GM12891 (cell line): Measurements from ENCODE around the gene SOWAHD.
"Not testable (repeated sequence)": the region's sequence is repeated elsewhere in the genome, so short reads cannot be mapped to it uniquely, and the experiment has no call there.

Experiments used
- DNase-seq: peaks from one replicate; pipeline ENCODE4 v3.0.0; 2011; ENCODE audit warnings: low spot score; ENCODE audit not compliant: insufficient read length
- FAIRE-seq: peaks from 2 replicates; lab custom pipeline; 2011; peaks lifted over from hg19 to GRCh38; lab: Jason Lieb, UNC
- PAX5 ChIP-seq: IDR thresholded peaks from 2 replicates; pipeline ENCODE4 v1.6.1; 2011; ENCODE audit warnings: low read length, moderate library complexity, mild to moderate bottlenecking; ENCODE audit not compliant: insufficient read depth, severe bottlenecking
- POLR2A ChIP-seq: IDR thresholded peaks from 2 replicates; pipeline ENCODE4 v1.6.1; 2011; ENCODE audit warnings: low read depth, low read length, control low read depth
- POLR2AphosphoS5 ChIP-seq: IDR thresholded peaks from 2 replicates; pipeline ENCODE4 v1.6.1; 2011; ENCODE audit warnings: low read depth, low read length, control low read depth
- POU2F2 ChIP-seq: IDR thresholded peaks from 2 replicates; pipeline ENCODE4 v1.6.1; 2011; ENCODE audit warnings: low read depth, mild to moderate bottlenecking, control low read depth, low read length, moderate library complexity
- SPI1 ChIP-seq: IDR thresholded peaks from 2 replicates; pipeline ENCODE4 v1.6.1; 2011; ENCODE audit warnings: low read depth, low read length, control low read depth
- TAF1 ChIP-seq: IDR thresholded peaks from 2 replicates; pipeline ENCODE4 v1.6.1; 2011; ENCODE audit warnings: low read depth, low read length, control low read depth

The SOWAHD gene

GRCh38 chrX:119758731-119759247, 401 bp downstream of the SOWAHD start:
- no peak for FAIRE-seq
- TF ChIP-seq POU2F2 (no peak), TAF1 (no peak), SPI1 (no peak), POLR2A (no peak), PAX5 (no peak), POLR2AphosphoS5 (no peak)
- no peak for DNase-seq

GRCh38 chrX:119759248-119759766, 919 bp downstream of the SOWAHD start:
- TF ChIP-seq PAX5: no peak
- TF ChIP-seq POLR2A: no peak
- no peak for TF ChIP-seq POLR2AphosphoS5
- TF ChIP-seq TAF1: no peak
- TF ChIP-seq SPI1: no peak
- no peak for TF ChIP-seq POU2F2
- DNase-seq (no peak), FAIRE-seq (peak; percentile 90)

- TF ChIP-seq PAX5: peak; percentile 77
- peak; percentile 35; the same call in 1 of the 2 replicates for TF ChIP-seq POLR2A
- TF ChIP-seq SPI1: no peak
- DNase-seq: no peak
- FAIRE-seq: no peak
These were observed 1.9 kb downstream of the SOWAHD start for GRCh38 chrX:119760026-119760877.

- TF ChIP-seq POLR2AphosphoS5 (no peak), SPI1 (no peak), POLR2A (no peak), TAF1 (no peak), POU2F2 (no peak), PAX5 (no peak)
- no peak for DNase-seq
- FAIRE-seq: peak; percentile 91
These were observed 4.3 kb downstream of the SOWAHD start for GRCh38 chrX:119762718-119763117.

DNA sequence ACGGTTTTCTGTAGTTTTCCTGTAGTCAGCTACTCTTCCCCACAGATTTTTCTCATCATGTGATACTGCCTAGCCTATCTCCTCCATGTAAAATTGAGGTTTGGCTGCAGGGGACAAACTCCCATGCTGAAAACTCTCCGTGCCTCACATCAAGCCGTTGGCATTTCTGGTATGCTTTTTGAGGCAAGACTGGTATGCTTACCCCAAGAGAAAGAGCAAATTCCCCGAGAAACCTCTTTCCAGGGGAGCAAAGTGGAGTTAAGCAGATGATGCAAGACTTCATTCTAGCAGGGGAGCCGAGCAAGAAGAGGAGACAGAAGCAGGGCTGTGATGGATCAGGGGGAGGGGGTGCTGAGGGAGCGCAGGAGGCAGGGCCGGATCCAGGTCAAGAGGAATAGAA, 4.8 kb downstream of the SOWAHD start:
- TF ChIP-seq POU2F2 (no peak), POLR2A (no peak), SPI1 (no peak), POLR2AphosphoS5 (no peak), TAF1 (no peak), PAX5 (no peak)
- DNase-seq: no peak
- peak; percentile 86 for FAIRE-seq

DNA sequence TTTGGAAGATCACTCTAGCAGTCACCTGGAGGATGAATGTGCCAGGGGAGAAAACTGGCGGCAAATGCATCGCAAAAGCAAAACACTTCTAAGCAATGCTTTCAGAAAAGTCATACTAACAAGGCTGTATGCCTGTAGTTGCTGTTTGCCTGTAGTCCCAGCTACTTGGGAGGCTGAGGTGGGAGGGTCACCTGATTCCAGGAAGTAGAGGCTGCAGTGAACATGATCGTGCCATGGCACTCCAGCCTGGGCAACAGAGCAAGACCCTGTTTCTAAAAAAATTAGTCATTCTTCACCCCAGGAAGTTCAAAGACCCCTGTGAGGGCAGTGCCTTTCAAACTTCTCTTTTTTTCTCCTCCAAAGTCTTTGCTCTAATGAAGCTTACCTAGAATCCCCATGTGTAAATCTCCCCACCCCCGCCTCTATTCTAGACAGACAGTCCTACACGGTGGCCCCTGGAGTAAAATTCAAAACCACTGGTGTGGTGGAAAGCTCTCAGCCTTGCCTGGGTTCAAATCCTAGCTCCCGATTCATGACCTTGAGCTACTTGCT, 5.5 kb downstream of the SOWAHD start:
- TF ChIP-seq PAX5 (no peak), SPI1 (no peak), POU2F2 (no peak), TAF1 (no peak), POLR2AphosphoS5 (no peak)
- DNase-seq (no peak), FAIRE-seq (no peak)

DNA sequence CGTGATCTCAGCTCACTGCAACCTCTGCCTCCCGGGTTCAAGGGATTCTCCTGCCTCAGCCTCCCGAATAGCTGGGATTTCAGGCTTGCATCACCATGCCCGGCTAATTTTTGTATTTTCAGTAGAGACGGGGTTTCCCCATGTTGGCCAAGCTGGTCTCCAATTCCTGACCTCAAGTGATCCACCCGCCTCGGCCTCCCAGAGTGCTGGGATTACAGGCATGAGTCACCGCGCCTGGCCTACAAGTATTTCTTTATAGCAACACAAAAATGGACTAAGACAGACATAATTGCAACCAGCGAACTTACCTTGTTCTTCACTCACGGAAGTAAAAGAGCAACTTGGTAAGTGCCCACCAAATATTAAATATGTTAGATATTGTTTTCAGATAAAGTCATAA, 10.0 kb downstream of the SOWAHD start:
- DNase-seq, FAIRE-seq: not testable (repeated sequence)

DNA sequence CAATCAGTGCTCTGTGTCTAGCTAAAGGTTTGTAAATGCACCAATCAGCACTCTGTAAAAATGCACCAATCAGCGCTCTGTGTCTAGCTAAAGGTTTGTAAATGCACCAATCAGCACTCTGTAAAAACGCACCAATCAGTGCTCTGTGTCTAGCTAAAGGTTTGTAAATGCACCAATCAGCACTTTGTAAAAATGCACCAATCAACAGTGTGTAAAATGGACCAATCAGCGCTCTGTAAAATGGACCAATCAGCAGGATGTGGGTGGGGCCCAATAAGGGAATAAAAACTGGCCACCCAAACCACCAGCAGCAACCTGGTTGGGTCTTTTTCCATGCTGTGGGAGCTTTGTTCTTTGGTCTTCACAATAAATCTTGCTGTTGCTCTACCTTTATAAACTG, 11.0 kb downstream of the SOWAHD start:
- DNase-seq: not testable (repeated sequence)

GRCh38 chrX:119775517-119776238, 17.3 kb downstream of the SOWAHD start:
- TF ChIP-seq POLR2AphosphoS5: no peak
- TF ChIP-seq TAF1: no peak
- TF ChIP-seq POLR2A: no peak
- no peak for TF ChIP-seq SPI1
- TF ChIP-seq PAX5: no peak
- no peak for TF ChIP-seq POU2F2
- FAIRE-seq: no peak
- DNase-seq: no peak

More for the DNA sequence above, 11.0 kb downstream of the SOWAHD start:
- not testable (repeated sequence) for FAIRE-seq

- FAIRE-seq (no peak), DNase-seq (no peak)
- TF ChIP-seq PAX5: no peak
- TF ChIP-seq POLR2A: no peak
- no peak for TF ChIP-seq POLR2AphosphoS5
- TF ChIP-seq SPI1: no peak
- no peak for TF ChIP-seq TAF1
- no peak for TF ChIP-seq POU2F2
These were observed 20.4 kb downstream of the SOWAHD start for GRCh38 chrX:119778829-119779228.
